Measurements from ENCODE around the gene KLHL21.
"Not testable (repeated sequence)": the region's sequence is repeated elsewhere in the genome, so short reads cannot be mapped to it uniquely, and the experiment has no call there.

The KLHL21 gene

GRCh38 chr1:6624710-6625583, 22.3 kb upstream of the KLHL21 start, which contains the start of gene THAP3:
TSS of gene THAP3 (plus strand) at chr1:6624868. CDS start at chr1:6625219, 351 bp downstream.
- DNase-seq: peak; percentile 95

GRCh38 chr1:6623269-6623965, 20.7 kb upstream of the KLHL21 start:
- DNase-seq: no peak

GRCh38 chr1:6622396-6623152, 19.9 kb upstream of the KLHL21 start:
- DNase-seq: no peak

GRCh38 chr1:6621429-6622391, 19.0 kb upstream of the KLHL21 start:
- DNase-seq: no peak

- DNase-seq: no peak
These were observed 16.4 kb upstream of the KLHL21 start for GRCh38 chr1:6619045-6619444.

- no peak for DNase-seq
These were observed 12.5 kb upstream of the KLHL21 start for GRCh38 chr1:6614929-6615785.

- DNase-seq: peak; percentile 77
These were observed 11.6 kb upstream of the KLHL21 start for GRCh38 chr1:6614019-6614928.

GRCh38 chr1:6613361-6614018, 10.8 kb upstream of the KLHL21 start, which contains the start of gene PHF13:
TSS of gene PHF13 (plus strand) at chr1:6613731. CDS start at chr1:6614067, 336 bp downstream.
- peak; percentile 99 for DNase-seq

- DNase-seq: peak; percentile 68
These were observed 10.1 kb upstream of the KLHL21 start for GRCh38 chr1:6612641-6613360.

GRCh38 chr1:6603915-6604558, 1.4 kb upstream of the KLHL21 start:
- peak; percentile 80 for DNase-seq

GRCh38 chr1:6603238-6603914, 707 bp upstream of the KLHL21 start:
- DNase-seq: peak; percentile 83

- peak; percentile 70 for DNase-seq
These were observed 573 bp downstream of the KLHL21 start for GRCh38 chr1:6601923-6602668.

GRCh38 chr1:6601049-6601922, 1.4 kb downstream of the KLHL21 start:
- DNase-seq: peak; percentile 88

GRCh38 chr1:6600410-6601048, 2.1 kb downstream of the KLHL21 start:
- DNase-seq: no peak

GRCh38 chr1:6599991-6600390, 2.7 kb downstream of the KLHL21 start:
- not testable (repeated sequence) for DNase-seq

Data from activated CD8-positive, alpha-beta memory T cell treated with anti-CD3 and anti-CD28 coated beads, Interleukin-2, amount 50 U/mL, for 48 hours (primary cell).